GM12801 (cell line): ENCODE results near the gene RBBP7.

Source experiments
- CTCF ChIP-seq: IDR thresholded peaks from one replicate; pipeline ENCODE4 v1.5.1; 2011; ENCODE audit warnings: control low read depth; ENCODE audit not compliant: insufficient read length; ENCODE audit errors: extremely low read depth

Gene RBBP7

GRCh38 chrX:16870095-16870861 lies at the start of gene RBBP7:
TSS of gene RBBP7 (minus strand) at chrX:16870362. CDS start at chrX:16870053, 309 bp downstream.
- TF ChIP-seq CTCF: no peak

- no peak for TF ChIP-seq CTCF
Observed at GRCh38 chrX:16918979-16919378, 48.8 kb upstream of the RBBP7 start.

- no peak for TF ChIP-seq CTCF
Observed at GRCh38 chrX:16917120-16917519, 47.0 kb upstream of the RBBP7 start.

GRCh38 chrX:16916561-16916960 lies 46.4 kb upstream of the RBBP7 start:
- no peak for TF ChIP-seq CTCF

GRCh38 chrX:16914058-16914457 lies 43.9 kb upstream of the RBBP7 start:
- TF ChIP-seq CTCF: no peak

GRCh38 chrX:16910376-16910775 lies 40.2 kb upstream of the RBBP7 start:
- no peak for TF ChIP-seq CTCF

GRCh38 chrX:16903274-16904022 lies 33.3 kb upstream of the RBBP7 start:
- no peak for TF ChIP-seq CTCF
